HG03378 (cell line): ENCODE results near the gene CHCT1.

ENCODE experiments used
- ATAC-seq: cut with Tn5 transposase; IDR thresholded peaks from one replicate; pipeline ENCODE4 v1.9.1; 2021; ENCODE audit warnings: mild to moderate bottlenecking, moderate library complexity; ENCODE audit not compliant: unreplicated experiment

The CHCT1 gene

DNA sequence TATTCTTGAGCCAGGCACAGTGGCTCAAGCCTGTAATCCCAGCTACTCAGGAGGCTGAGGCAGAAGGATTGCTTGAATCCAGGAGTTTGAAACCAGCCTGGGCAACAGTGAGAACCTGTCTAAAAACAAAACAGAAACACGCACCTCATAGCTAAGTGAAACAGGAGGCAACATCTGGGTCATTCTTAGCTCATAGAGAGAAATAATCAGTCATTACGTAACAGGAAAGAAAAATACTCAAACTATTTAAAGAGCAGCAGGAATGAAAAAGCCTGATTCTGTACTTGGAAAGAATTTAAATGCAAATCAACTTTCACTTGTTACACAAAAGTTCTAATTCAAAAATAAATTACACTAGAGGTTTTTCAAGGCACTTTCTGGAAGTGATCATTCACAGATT, 17.2 kb downstream of the CHCT1 start:
- no peak for ATAC-seq

DNA sequence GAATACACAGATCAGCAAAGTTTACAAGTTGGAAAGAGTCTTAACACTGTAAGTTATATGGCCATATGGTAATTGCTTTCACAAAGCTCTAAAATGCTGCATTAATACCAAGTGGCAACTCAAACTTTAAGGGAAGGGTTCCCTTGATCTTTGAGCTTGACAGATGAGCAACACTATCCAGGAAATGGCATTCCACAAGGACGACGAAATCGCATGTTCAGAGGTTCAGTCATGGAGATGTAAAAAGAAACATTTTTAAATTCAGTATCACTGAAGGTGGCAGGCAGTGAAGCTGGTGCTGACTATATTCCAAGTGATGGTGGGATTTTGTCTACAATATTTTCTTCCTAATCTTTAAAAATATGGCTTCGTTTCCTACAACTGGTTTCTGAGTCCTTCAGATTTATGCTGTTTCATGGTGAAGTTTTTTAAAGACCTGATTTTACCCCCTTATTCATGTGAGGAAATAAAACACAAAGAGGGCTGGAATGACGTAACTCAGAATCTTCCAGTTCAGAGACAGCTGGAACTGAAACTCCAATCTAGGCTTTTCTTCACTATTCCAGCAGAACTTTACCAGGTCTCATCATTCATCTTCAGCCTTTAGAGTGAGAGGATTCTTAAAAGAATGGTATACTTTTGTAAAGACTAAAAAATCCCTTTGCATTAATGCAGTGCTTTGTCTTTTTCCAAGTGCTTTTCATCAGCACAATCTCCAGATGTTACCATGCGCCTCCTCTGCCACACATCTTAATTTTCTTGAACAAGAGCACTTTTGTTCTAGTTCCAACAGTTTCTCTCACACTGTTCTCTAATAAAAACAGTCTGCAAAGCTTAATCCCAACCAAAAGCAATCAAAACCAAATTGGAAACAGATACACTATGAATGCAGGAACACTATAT, 20.2 kb downstream of the CHCT1 start:
- no peak for ATAC-seq

DNA sequence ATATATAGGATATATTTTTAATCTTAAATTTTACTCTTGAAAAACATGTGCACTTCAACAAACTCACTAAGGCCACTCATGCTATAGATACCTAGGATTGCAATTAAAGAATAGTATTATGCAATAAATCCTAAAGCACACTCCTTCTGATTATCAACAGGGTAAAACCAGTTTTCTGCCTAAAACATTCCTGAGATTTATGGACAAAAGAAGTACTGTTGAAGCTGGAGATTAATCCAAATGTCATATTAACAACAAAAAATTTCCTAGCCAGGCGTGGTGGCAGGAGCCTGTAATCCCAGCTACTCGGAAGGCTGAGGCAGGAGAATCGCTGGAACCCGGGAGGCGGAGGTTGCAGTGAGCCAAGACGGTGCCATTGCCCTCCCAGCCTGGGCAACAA, 21.4 kb downstream of the CHCT1 start:
- no peak for ATAC-seq

DNA sequence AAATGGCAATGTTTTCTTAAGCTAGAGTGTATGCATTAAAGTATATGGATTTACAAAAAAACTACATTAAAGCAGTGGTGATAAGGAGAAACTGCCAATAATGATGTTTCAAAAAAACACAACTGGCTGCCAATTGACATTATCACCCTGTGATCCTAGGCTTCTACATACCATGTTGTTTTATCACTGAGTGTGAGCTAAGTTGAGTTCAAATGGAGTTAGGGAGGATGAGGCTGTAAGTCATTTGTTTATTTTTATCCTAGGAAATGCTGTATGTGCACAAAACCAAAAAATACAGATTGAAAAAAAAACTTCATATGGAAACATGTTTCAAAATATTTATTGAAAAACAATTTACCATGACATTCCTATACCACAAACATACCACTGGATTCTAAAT, 22.9 kb downstream of the CHCT1 start:
- no peak for ATAC-seq

DNA sequence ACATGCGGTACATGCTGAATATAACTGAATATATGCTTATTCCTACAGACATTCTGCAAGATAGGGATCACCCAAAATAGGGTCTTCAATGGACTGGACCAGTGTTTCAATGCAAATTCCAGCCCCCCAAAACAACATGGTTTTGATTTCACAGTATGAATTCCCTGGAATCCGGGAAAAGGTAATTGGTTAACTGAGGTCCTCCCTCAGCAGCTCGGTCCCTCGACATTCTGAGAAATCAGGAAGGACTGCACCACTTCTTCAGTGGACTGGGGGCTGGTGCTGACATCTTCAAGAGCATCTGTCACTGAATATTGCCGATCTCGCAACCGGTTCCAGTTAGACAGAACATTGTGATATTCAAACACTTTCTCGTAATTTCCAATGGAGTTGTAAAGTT, 25.1 kb downstream of the CHCT1 start:
- no peak for ATAC-seq

DNA sequence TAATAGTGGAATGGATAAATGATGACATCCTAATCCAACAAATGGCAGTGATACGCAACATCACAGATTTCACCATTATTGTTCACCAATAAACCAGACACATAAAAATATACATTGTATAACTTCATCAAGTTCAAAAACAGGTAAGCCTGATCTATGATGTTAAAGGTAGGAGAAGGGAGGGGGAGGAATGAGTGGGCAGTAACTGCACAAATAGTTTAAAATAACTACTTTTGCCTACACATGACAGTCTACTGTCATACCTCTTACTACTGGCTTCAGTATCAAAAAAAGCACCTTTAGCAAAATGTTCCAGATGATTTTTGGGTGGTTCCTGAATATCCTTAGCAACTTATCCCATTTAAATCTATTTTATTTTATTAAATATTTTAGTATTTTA, 28.8 kb downstream of the CHCT1 start:
- ATAC-seq = no peak

DNA sequence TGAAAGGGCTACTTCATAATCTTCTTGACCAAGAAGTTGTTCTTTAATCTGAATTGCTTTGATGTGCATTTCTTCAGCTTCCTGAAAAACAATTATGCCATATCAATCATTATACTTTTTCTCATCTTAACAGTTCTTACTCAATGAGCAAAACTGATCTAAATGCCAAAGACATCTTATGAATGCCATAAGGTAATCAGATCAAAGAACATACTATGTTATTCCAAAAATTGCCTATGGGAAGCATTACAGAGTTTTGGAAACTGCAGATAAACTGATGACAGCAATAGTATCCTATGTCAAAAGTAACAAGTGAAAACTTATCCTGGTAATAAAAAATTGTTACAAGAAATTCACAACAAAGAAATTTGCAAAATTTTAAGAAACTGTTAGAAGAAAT, 29.7 kb downstream of the CHCT1 start:
- ATAC-seq = no peak

DNA sequence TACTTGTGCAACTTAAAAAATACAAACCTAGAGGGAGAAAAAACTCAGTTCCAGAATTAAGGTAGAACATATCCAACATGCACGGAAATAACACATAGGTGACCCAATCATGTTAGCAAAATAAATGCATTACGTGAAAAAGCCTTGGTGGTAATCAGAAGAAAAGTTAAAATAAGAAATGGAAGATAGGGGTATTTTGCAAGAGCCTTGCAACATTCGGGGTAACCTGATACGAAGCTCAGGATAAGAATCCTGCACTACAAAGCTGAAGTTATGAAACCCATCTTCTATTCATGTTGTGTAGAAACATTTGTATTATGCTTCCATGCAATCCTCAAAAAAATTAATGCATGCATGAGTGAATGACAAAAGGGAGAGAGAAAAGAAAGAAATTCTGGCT, 33.1 kb downstream of the CHCT1 start:
- no peak for ATAC-seq

DNA sequence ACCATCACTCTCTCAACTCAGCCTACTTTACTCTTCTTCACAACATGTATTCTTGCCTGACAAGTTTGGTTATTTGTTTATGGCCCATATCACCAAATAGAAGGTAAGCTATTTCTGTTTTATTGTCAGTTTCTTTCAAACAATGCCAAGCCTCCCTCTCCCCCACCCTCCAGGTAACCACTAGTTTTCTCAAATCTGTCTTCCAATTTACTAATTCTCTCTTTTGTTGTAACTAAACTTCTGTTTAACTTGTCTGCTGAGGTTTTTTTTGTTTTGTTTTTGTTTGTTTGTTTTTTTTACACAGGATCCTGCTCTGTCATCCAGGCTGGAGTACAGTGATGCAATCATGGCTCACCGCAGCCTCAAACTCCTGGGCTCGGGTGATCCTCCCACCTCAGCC, 34.9 kb downstream of the CHCT1 start:
- no peak for ATAC-seq

DNA sequence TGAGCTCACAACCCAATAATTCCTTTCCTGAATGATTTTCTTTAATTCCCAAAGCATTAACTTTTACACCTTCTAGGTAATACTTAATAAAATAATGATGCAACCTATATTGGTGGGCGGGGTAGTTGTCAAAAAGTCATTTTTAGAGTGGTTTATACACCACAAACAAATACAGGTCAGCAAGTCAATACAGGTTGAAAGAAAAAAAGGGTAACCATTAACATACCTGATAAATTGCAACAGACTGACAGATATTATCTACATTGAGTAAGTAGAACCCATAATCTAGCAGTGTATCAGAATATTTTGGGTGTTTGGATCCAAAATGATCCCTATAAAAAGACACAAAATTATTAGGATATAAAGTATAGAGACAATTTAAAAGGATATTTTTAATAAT, 39.3 kb downstream of the CHCT1 start:
- ATAC-seq = no peak

DNA sequence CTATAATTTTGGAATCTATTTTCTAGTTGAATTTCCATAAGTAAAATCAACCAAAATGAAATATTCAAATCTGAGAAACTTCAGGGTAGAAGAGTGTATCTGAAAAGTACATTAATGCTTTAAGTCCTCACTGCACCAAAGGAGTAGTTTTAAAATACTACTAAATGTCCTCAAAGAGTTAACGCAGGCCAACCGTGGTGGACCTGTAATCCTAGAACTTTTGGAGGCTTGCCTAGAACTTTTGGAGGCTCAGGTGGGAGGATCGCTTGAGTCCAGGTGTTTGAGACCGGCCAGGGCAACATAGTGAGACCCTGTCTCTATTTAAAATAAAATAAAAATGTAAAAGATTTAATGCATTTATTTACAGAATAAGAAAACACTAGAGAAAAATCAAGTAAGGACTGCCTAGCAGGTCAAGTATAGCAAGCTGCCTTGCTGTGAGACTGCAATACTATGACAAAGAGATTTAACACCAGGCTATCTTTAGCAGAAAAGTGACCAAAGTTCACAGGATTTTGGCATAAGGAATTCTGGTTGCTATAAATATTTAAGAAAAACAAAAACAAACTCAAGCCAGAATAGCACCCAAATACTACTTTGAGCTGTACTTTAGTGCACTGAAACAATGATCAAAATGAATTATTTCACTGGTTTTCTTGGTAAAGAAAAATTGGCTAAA, 41.0 kb downstream of the CHCT1 start:
- no peak for ATAC-seq

DNA sequence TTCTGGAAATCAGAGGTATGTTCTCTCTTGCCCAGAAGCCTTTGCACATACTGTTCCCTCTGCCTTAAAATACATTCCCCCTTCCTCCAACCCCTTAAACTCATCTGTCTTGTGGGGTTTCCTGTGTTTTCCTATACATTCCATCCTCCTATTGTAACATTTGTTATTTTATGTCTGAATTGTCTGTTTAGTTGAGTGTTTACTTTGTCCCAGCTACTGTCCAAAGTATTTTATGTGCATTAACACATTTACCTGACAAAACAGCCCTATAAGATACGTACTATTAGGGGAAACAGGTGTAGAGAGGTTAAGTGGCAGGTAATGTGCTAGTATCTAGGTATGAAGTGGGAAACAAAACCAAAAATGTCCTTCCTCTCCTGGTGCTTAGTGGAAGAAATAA, 42.1 kb downstream of the CHCT1 start:
- ATAC-seq = no peak

DNA sequence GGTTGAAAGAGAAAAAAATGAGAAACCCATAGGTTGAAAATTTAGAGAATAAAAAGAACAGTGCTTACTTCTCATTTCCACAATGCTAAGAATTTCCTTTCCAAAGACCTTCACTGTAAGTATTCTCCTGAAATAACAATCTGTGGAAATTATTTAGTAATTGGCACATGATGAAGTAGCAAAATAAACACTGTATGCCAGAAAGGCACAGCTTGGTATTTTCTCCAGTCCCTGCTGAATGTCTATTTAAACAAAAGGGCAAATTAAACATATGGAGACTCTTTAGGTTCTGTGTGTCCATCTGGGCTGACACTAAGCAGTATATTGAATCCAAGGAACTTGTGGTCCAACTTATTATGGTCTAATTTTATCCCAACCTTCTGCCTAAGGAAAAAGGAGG, 46.1 kb downstream of the CHCT1 start:
- ATAC-seq = no peak

DNA sequence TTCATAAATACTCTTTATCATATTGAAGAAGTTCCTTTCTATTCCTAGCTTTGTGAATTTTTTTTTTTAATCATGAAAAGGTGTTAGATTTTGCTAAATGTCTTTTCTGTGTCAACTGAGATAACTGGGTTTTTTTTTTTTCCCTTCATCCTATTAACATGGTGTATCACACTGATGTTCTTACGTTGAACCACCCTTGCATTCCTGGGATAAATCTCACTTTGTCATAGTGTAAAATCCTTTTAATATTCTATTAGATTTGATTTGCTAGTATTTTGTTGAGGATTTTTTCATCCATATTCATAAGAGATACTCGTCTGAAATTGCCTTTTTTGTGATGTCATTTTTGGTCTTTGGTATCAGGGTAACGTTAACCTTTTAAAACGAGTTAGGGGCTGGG, 49.2 kb downstream of the CHCT1 start:
- ATAC-seq = no peak

DNA sequence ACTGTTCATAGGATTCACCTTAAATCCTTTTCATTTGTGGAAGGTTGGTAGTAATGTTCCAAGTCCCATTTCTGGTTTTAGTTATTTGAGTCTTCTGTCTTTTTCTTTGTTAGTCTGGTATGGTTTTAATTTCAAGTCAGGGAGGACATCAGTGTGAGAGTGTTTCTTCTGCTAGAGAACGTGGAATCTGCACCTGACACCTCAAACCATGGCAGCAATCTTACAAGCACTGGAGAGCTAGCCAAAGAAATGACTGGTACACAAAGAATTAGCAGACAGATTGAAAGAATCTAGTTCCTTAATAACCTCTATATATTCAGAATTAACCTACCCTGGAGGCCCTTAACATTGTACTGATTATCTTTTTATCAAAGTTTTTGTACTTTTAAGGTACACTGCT, 50.2 kb downstream of the CHCT1 start:
- ATAC-seq = no peak

DNA sequence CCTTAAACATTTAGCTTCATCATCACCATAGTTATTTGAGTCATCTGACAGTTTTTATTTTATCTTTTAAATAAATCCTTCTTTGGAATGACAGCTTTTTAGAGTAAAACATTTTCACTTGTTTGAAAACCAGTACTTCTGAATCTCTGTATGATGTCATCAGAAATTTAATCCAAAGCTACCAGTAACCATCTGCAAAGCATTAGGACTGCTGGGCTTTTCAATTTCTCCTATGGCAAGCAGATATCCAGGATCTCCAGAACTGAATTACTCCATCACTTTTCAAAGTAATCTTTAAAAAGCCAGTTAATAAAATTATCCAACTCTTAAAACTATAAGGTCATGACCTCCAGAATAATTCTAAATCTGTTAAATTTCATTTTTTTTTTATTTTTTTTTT, 51.5 kb downstream of the CHCT1 start:
- no peak for ATAC-seq
